Lung (tissue), 12 donors: ENCODE data around the gene SLC26A6. TPM values are rescaled to one million over a fixed set of nuclear protein-coding genes. Genes with fewer than 3 reads are reported as not detected.

Source experiments
- ATAC-seq: fragments of 200-7000 bp; cut with Tn5 transposase; one replicate; pipeline ENCODE4 v1.9.1; 2020; ENCODE audit warnings: moderate number of reproducible peaks; ENCODE audit not compliant: insufficient read depth, low FRiP score
- DNase-seq, 3 donors: peaks; one replicate each; pipeline ENCODE4 v3.0.0-alpha.2; 2013 to 2017
- H3K27ac ChIP-seq, 2 donors: one replicate each; pipeline ENCODE4 v1.5.1; 2013; ENCODE audit warnings: mild to moderate bottlenecking in 2 of 2, moderate library complexity in 2 of 2, control low read depth in 1 of 2, inconsistent platforms in 1 of 2, low read depth in 1 of 2, low read length in 1 of 2
- H3K27me3 ChIP-seq, 3 donors: one replicate each; pipeline ENCODE4 v1.5.1; 2013; ENCODE audit warnings: low read length in 2 of 3; ENCODE audit not compliant: control insufficient read depth in 3 of 3, insufficient read depth in 3 of 3
- H3K36me3 ChIP-seq, 4 donors: one replicate each; pipeline ENCODE4 v1.5.1; 2013; ENCODE audit warnings: low read length in 4 of 4, mild to moderate bottlenecking in 1 of 4, moderate library complexity in 1 of 4; ENCODE audit not compliant: control insufficient read depth in 4 of 4, insufficient read depth in 4 of 4
- H3K4me1 ChIP-seq, 5 donors: one replicate each; pipeline ENCODE4 v1.5.1; 2013; ENCODE audit warnings: low read length in 5 of 5, mild to moderate bottlenecking in 2 of 5, moderate library complexity in 1 of 5; ENCODE audit not compliant: control insufficient read depth in 5 of 5, insufficient read depth in 5 of 5
- H3K4me3 ChIP-seq: one replicate; pipeline ENCODE4 v1.5.1; 2013; ENCODE audit warnings: mild to moderate bottlenecking, control low read depth, moderate library complexity
- H3K9ac ChIP-seq, 2 donors: one replicate each; pipeline ENCODE4 v1.5.1; 2013; ENCODE audit warnings: low read length in 2 of 2, control low read depth in 1 of 2; ENCODE audit not compliant: insufficient read depth in 1 of 2
- H3K9me3 ChIP-seq, 4 donors: one replicate each; pipeline ENCODE4 v1.5.1; 2013; ENCODE audit warnings: low read length in 3 of 4, mild to moderate bottlenecking in 1 of 4, moderate library complexity in 1 of 4; ENCODE audit not compliant: control insufficient read depth in 4 of 4, insufficient read depth in 3 of 4
- WGBS, 2 donors: extraction: QIAGEN DNeasy Blood & Tissue Kit; methylation state at CpG; one replicate each; pipeline ENCODE4 v1.1.7; 2013; 5-methylcytosine and 5-hydroxymethylcytosine counted together
- polyA plus RNA-seq, 2 donors: library from polyadenylated mRNA; stranded (reverse); fragments of 200-250 nt; gene quantifications; one replicate each; pipeline ENCODE4 v1.2.1, GENCODE V29; 2013
- total RNA-seq, 2 donors: library from RNA; depleted of rRNA in 1 of 2; stranded (reverse); fragments of >200 nt in 1 of 2; gene quantifications; one replicate each; pipeline ENCODE4 v1.2.1, GENCODE V29; 2014 to 2021
- TF ChIP-seq, protein P1 (sequence below): IDR thresholded peaks from 2 replicates; pipeline ENCODE4 v1.5.1; 2012; ENCODE audit warnings: mild to moderate bottlenecking; ENCODE audit errors: control extremely low read depth, extremely low read depth
- donor health status: control.
- donor health status: control.
- donor health status: Bipolar disorder and iron deficiency.
- donor health status: healthy.
- donor health status: DM: yes; HTN: yes; CAD: no.

The SLC26A6 gene
- total and polyA plus RNA-seq, 4 donors = 14.6 to 24.5 (median 19.6) TPM

DNA sequence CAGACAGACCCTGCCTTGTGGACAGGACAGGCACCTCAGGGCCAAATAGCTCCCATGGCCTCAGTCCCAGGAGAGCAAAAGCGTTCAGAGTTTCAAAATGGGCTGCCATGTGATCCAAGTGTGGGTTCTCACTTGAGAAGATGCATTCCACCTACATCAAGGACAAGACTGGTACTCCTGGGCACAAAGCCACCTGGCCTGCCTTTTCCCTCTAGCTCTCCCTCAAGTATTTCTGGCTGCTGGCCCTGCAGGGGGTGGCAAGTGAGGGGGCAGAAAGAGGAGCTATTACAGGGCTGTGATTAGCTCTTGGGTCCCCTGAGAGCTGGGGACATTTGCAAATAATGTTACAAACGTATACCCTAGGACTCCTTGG, 33.7 kb downstream of the SLC26A6 start:
- DNase-seq (no peak), ATAC-seq (no peak)
- Histone ChIP-seq H3K9me3 (no peaks in the 10 kb centered on the region), H3K4me3 (no peak overlapping the region), H3K27ac (peak overlapping the region in 1 of 2 donors; percentile 56), H3K9ac (no peak overlapping the region), H3K36me3 (peaks cover 27 to 81% (median 60%) of the 10 kb centered on the region in 4 donors), H3K4me1 (peaks cover 0 to 17% (median 3%) of the 10 kb centered on the region in 5 donors), H3K27me3 (no peaks in the 10 kb centered on the region)
- TF ChIP-seq, protein P1, sequence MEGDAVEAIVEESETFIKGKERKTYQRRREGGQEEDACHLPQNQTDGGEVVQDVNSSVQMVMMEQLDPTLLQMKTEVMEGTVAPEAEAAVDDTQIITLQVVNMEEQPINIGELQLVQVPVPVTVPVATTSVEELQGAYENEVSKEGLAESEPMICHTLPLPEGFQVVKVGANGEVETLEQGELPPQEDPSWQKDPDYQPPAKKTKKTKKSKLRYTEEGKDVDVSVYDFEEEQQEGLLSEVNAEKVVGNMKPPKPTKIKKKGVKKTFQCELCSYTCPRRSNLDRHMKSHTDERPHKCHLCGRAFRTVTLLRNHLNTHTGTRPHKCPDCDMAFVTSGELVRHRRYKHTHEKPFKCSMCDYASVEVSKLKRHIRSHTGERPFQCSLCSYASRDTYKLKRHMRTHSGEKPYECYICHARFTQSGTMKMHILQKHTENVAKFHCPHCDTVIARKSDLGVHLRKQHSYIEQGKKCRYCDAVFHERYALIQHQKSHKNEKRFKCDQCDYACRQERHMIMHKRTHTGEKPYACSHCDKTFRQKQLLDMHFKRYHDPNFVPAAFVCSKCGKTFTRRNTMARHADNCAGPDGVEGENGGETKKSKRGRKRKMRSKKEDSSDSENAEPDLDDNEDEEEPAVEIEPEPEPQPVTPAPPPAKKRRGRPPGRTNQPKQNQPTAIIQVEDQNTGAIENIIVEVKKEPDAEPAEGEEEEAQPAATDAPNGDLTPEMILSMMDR = no peak
- 74 to 81% methylated on average over 2 of the region's 2 CpGs for WGBS, 2 donors

DNA sequence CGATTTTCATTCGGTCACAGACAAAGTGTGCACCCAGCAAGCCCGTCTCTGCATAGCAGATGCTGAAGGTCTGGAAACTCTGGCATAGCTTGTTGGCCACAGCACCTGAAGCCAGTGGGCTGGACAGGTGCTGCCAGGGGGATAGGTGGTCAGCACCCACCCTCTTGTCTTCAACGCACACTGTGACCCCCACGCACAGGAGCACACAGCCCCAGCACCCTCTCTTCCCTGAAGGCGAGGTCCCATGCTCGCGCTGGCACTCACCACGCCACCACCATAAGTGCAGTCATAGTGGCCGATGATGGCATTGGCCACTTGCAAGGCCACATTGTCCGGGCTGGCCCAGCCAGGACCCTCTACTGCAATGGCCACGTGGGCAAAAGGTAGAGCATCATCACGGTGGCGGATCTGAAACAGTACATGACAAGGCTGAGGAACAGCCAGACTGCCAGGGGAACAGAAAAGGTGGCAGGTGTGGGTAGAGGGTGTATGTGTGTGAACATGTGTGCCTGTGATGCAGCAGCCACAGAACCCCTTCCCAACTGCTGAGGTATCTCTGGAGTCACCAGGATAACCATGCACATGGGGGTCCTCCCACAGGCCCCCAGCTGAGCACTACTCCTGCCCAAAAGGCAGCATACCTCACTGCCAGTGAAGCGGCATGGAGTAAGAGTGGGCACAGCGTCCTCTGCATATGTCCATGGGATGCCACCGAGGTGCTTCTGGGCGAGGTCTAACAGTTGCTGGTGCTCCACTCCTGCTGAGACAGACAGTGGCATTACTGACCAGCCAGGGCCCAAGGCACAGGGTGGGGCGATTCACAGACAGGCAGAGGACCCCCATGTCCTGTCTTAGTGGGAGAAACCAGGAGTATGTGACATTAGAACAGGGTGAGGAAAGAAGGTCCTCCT, 34.3 kb downstream of the SLC26A6 start:
- H3K27me3 ChIP-seq = peaks cover 0 to 1% (median 0%) of the 10 kb centered on the region in 3 donors
- H3K9ac ChIP-seq = no peak overlapping the region
- no peak for DNase-seq
- H3K36me3 ChIP-seq = peaks cover 27 to 81% (median 56%) of the 10 kb centered on the region in 4 donors
- H3K27ac ChIP-seq = peak overlapping the region in 1 of 2 donors; percentile 56
- no peaks in the 10 kb centered on the region for H3K9me3 ChIP-seq
- H3K4me3 ChIP-seq = no peak overlapping the region
- H3K4me1 ChIP-seq = peaks cover 2 to 18% (median 3%) of the 10 kb centered on the region in 5 donors
- WGBS, 2 donors = 95 to 97% methylated on average over 19 of the region's 19 CpGs
- ATAC-seq = no peak
- TF ChIP-seq, protein P1 = no peak

DNA sequence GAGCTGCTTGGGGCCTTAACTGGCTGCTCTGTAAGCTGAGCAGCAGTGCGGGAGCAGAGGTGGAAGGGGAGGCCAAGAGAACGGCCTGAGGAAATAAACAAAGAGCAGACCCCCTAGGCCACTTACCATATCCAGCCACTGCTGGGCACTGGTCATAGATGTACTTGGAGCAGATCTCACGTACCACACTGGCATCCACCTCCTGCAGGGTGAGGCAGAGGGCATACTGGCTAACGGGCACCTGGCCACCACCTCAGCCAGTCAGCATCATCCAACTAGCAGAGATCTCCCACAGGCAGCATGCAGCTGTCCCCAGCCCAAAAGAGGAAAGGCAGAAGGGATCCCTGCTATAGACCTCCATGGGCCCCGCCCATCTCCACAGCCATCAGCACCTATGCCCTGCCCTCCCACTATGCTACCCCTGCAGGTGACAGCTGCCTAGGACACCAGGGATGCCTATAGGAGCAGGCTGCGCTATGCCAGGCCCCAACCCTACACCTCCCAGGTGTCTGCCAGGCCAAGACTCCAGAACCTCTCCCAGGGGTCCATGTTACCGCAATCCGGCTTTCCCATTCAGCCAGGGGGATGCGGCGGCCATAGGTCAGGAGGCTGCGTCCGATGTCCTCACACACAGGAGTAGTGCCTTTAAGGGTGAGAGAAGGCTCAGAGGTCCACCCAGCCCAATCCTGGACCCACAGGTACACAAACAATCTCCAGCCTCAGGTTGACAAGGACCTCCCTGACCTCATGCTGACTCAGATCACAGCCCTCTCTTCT, 35.6 kb downstream of the SLC26A6 start:
- Histone ChIP-seq H3K27ac (peak overlapping the region in 1 of 2 donors; percentile 85), H3K9ac (no peak overlapping the region), H3K36me3 (peaks cover 26 to 69% (median 46%) of the 10 kb centered on the region in 4 donors), H3K27me3 (peaks cover 0 to 6% (median 0%) of the 10 kb centered on the region in 3 donors), H3K4me1 (peaks cover 2 to 29% (median 8%) of the 10 kb centered on the region in 5 donors), H3K9me3 (no peaks in the 10 kb centered on the region), H3K4me3 (no peak overlapping the region)
- TF ChIP-seq, protein P1 = no peak
- no peak for DNase-seq
- ATAC-seq = no peak
- 96 to 97% methylated on average over 12 of the region's 12 CpGs for WGBS, 2 donors
